ENCODE results near the gene LIMA1.

DNA sequence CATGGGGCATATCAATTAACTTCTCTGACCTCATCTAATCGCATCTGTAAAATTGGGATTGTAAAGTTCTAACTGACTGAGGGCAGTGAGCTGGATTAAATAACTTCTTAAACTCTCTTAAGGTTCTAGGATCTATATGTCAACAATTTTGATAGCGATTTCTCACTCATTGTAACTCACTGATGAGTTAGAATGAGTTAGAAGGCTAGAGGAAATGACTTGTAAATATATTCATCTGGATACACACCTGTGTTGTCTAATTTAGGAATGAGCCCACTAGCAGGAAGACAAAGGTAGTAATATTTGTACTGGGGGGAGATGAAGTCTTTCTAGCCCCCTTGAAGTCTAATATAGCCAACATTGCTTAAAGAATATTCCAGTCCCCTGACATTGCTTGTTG is 69.9 kb downstream of the LIMA1 start:
- no peak for TF ChIP-seq ZNF24 (IDR thresholded peaks at IDR 0.05)
- TF ChIP-seq ATF1 (CRISPR knock-in tag; IDR thresholded peaks at IDR 0.05): no peak
- TF ChIP-seq ATF1 (tag; IDR thresholded peaks at IDR 0.05): no peak
- TF ChIP-seq, protein P1, sequence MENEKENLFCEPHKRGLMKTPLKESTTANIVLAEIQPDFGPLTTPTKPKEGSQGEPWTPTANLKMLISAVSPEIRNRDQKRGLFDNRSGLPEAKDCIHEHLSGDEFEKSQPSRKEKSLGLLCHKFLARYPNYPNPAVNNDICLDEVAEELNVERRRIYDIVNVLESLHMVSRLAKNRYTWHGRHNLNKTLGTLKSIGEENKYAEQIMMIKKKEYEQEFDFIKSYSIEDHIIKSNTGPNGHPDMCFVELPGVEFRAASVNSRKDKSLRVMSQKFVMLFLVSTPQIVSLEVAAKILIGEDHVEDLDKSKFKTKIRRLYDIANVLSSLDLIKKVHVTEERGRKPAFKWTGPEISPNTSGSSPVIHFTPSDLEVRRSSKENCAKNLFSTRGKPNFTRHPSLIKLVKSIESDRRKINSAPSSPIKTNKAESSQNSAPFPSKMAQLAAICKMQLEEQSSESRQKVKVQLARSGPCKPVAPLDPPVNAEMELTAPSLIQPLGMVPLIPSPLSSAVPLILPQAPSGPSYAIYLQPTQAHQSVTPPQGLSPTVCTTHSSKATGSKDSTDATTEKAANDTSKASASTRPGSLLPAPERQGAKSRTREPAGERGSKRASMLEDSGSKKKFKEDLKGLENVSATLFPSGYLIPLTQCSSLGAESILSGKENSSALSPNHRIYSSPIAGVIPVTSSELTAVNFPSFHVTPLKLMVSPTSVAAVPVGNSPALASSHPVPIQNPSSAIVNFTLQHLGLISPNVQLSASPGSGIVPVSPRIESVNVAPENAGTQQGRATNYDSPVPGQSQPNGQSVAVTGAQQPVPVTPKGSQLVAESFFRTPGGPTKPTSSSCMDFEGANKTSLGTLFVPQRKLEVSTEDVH (IDR thresholded peaks at IDR 0.05; ENCODE audit: low read depth, partially characterized antibody): no peak
- TF ChIP-seq, protein P2, sequence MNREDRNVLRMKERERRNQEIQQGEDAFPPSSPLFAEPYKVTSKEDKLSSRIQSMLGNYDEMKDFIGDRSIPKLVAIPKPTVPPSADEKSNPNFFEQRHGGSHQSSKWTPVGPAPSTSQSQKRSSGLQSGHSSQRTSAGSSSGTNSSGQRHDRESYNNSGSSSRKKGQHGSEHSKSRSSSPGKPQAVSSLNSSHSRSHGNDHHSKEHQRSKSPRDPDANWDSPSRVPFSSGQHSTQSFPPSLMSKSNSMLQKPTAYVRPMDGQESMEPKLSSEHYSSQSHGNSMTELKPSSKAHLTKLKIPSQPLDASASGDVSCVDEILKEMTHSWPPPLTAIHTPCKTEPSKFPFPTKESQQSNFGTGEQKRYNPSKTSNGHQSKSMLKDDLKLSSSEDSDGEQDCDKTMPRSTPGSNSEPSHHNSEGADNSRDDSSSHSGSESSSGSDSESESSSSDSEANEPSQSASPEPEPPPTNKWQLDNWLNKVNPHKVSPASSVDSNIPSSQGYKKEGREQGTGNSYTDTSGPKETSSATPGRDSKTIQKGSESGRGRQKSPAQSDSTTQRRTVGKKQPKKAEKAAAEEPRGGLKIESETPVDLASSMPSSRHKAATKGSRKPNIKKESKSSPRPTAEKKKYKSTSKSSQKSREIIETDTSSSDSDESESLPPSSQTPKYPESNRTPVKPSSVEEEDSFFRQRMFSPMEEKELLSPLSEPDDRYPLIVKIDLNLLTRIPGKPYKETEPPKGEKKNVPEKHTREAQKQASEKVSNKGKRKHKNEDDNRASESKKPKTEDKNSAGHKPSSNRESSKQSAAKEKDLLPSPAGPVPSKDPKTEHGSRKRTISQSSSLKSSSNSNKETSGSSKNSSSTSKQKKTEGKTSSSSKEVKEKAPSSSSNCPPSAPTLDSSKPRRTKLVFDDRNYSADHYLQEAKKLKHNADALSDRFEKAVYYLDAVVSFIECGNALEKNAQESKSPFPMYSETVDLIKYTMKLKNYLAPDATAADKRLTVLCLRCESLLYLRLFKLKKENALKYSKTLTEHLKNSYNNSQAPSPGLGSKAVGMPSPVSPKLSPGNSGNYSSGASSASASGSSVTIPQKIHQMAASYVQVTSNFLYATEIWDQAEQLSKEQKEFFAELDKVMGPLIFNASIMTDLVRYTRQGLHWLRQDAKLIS (CRISPR knock-in tag; IDR thresholded peaks at IDR 0.05): no peak
- no peak for TF ChIP-seq POLR2AphosphoS5 (IDR thresholded peaks at IDR 0.05; ENCODE audit: control insufficient read depth, insufficient read depth, low read depth, low read length)
- TF ChIP-seq, protein P3, sequence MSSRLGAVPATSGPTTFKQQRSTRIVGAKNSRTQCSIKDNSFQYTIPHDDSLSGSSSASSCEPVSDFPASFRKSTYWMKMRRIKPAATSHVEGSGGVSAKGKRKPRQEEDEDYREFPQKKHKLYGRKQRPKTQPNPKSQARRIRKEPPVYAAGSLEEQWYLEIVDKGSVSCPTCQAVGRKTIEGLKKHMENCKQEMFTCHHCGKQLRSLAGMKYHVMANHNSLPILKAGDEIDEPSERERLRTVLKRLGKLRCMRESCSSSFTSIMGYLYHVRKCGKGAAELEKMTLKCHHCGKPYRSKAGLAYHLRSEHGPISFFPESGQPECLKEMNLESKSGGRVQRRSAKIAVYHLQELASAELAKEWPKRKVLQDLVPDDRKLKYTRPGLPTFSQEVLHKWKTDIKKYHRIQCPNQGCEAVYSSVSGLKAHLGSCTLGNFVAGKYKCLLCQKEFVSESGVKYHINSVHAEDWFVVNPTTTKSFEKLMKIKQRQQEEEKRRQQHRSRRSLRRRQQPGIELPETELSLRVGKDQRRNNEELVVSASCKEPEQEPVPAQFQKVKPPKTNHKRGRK (tag; IDR thresholded peaks at IDR 0.05): no peak
- TF ChIP-seq TCF7L2 (IDR thresholded peaks at IDR 0.05; ENCODE audit: low read depth, low read length): no peak
- no peak for TF ChIP-seq EZH2 (IDR thresholded peaks at IDR 0.05; ENCODE audit: borderline replicate concordance, low read depth, low read length)
- no peak for TF ChIP-seq RAD21 (CRISPR knock-in tag; conservative IDR thresholded peaks at IDR 0.05 in 1 of 2, IDR thresholded peaks at IDR 0.05 in 1 of 2)
- no peak for TF ChIP-seq HEY1 (CRISPR knock-in tag; IDR thresholded peaks at IDR 0.05; ENCODE audit: borderline replicate concordance)
- TF ChIP-seq NR3C1 (CRISPR knock-in tag; IDR thresholded peaks at IDR 0.05): no peak
